OCI-LY3 (cell line): ENCODE measurements around the gene KNL1.

Experiments
- CTCF ChIP-seq: fragments of 200-600, 300-600 bp; sonication (generic); IDR thresholded peaks from 2 replicates; pipeline ENCODE4 v1.5.1; 2014; ENCODE audit warnings: antibody characterized with exemption, low read length, low read depth
- EZH2phosphoT487 ChIP-seq: fragments of 200-600 bp; shearing (Covaris generic); IDR thresholded peaks from 2 replicates; pipeline ENCODE4 v1.6.1; 2018; ENCODE audit warnings: antibody characterized with exemption, mixed run types, low read depth

- TF ChIP-seq CTCF (no peak), EZH2phosphoT487 (no peak)
Measured at GRCh38 chr15:40598672-40599071, 4.6 kb downstream of the KNL1 start.
